GM10248 (cell line): Measurements from ENCODE around the gene GREM2.
A peak's percentile ranks its signal among the peaks of the same experiment; 100 is the strongest.

Experiments used
- CTCF ChIA-PET: fragments of 300-600 bp; sonication (Branson Sonifier 250); formaldehyde crosslinking; extraction: SDS; loops from one replicate; lab custom pipeline; 2021; ENCODE audit warnings: antibody characterized with exemption; lab: Yijun Ruan, JAX
- POLR2A ChIA-PET: fragments of 350-650 bp; sonication (Branson Sonifier 250); formaldehyde crosslinking; extraction: SDS; loops from one replicate; lab custom pipeline; 2020; ENCODE audit warnings: antibody characterized with exemption; lab: Yijun Ruan, JAX
- DNase-seq: peaks from one replicate; pipeline ENCODE4 v3.0.0; 2012; ENCODE audit errors: extremely low spot score
- TF ChIP-seq, protein P1 (sequence below): IDR thresholded peaks from 2 replicates; pipeline ENCODE4 v1.5.1; 2012; ENCODE audit warnings: mild to moderate bottlenecking, low read depth; ENCODE audit errors: extremely low read depth, missing control alignments, control extremely low read depth

GREM2 gene

DNA sequence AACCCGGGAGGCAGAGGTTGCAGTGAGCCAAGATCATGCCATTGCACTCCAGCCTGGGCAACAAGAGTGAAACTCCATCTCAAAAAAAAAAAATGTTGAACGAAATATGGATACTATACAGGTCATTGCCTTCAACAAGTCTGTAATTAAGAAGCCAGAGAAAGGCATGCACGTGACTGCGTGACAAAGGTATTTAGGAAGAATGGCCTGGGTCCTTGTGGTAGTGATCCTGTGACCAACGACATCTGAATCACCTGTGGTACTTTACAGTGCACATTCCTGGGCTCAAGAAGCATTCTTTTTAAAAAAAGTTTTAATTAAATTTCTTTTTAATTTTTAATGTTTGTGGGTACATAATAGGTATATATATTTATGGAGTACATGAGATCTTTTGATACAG, 115.0 kb downstream of the GREM2 start:
- TF ChIP-seq, protein P1, sequence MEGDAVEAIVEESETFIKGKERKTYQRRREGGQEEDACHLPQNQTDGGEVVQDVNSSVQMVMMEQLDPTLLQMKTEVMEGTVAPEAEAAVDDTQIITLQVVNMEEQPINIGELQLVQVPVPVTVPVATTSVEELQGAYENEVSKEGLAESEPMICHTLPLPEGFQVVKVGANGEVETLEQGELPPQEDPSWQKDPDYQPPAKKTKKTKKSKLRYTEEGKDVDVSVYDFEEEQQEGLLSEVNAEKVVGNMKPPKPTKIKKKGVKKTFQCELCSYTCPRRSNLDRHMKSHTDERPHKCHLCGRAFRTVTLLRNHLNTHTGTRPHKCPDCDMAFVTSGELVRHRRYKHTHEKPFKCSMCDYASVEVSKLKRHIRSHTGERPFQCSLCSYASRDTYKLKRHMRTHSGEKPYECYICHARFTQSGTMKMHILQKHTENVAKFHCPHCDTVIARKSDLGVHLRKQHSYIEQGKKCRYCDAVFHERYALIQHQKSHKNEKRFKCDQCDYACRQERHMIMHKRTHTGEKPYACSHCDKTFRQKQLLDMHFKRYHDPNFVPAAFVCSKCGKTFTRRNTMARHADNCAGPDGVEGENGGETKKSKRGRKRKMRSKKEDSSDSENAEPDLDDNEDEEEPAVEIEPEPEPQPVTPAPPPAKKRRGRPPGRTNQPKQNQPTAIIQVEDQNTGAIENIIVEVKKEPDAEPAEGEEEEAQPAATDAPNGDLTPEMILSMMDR: no peak
- POLR2A ChIA-PET: no interaction called here
- CTCF ChIA-PET: no interaction called here
- DNase-seq: no peak

DNA sequence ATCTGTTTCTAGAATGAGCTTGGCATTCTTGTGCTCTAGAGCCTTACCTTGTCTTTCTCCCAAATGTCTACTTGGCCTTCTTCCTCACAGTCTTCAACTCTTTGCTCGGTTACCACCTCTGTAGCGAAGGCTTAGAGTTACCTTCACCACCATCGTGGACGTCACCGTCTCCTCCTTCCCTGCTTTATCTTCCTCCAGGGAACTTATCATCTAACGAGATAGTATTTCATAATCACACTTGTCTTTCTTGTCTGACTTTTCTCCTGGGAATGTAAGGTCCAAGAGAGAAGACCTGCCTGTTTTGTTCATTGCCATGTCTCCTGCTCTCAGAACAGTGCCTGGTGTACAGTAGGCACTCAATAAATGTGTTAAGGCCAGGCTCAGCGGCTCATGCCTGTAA, 115.6 kb downstream of the GREM2 start:
- POLR2A ChIA-PET: no interaction called here
- no peak for DNase-seq
- TF ChIP-seq, protein P1: no peak
- CTCF ChIA-PET: no interaction called here

DNA sequence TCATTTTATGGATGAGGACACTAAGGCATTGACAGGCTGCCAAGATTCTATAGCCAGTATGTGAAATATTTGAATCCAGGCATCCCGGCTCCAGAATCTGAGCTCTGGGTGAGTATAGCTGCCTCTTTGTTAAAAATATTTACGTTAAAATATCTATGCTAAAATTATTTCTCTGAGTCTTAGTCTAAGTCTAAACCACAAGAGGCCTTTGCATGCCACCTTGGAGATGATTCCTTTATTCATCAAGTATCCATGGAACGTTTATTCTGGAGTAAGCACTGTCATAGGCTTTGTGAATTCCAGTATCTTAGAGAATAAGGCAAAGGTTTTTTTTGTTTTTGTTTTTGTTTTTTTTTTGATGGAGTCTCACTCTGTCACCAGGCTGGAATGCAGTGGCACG, 116.4 kb downstream of the GREM2 start:
- ChIA-PET POLR2A (no interaction called here), CTCF (no interaction called here)
- TF ChIP-seq, protein P1: no peak
- no peak for DNase-seq

DNA sequence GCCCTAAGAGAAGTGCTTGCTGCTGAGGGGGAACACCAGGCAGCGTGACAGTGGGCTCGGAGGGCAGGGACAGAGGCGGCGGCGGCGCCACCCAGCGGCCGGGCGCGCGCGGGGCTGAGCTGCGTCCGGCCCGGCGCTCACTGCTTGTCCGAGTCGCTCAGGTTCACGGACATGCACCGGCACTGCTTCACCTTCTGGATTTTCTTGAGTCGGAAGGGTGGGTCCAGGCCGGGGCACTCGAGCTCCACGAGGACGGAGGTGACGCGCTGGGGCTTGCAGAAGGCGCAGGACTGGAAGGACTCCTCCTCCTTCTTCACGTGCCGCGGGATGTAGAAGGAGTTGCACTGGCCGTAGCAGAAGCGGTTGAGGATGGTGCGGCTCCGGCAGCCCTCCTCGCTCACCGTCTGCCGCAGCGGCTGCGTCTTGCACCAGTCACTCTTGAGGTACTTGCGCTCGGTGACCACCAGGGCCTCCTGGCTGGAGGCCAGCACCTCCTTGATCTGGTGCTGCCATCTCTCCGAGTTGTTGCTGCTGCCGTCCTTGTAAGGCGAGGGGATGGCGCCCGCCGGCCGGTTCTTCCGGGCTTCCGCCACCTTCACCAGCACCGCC, 119.0 kb downstream of the GREM2 start:
- DNase-seq: peak; percentile 9
- CTCF ChIA-PET: no interaction called here
- TF ChIP-seq, protein P1: no peak
- POLR2A ChIA-PET: no interaction called here

DNA sequence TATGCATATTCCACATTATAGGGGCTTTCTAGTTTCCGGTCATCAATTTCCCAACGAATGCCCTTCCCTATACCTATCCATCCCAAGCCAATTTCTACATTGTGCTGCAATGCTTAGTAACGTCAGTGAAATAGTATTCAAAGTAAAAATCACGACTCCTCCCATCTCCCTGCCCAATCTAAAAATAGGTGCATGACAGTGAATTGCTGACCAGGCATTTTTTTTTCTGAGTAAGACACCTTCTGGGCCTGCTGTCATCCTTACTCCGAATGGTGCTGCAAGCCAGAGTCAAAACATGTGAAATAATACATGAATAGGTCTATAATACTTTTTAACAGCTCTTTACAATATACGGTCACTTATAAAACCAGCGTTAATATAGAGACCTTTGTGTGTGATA, 120.2 kb downstream of the GREM2 start:
- ChIA-PET POLR2A (no interaction called here), CTCF (no interaction called here)
- no peak for DNase-seq
- TF ChIP-seq, protein P1: no peak

DNA sequence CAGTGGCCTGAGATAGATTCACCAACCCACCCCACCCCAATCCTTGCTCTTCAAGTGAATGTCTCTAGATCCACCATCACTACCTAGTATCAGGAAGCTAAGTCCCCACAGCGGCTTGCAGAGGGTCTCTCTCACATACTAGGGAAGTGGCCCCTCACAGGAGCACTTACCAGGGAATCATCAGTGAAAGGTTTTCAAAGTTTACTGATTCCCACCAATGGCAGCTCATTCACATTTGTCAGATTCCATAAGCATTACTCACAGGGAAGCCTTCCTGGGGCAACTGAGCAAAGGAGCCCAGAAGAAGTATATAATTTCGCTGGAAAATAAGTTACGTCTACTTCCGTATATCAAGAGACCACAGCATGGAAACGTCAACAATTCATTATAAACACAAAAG, 120.8 kb downstream of the GREM2 start:
- no peak for DNase-seq
- TF ChIP-seq, protein P1: no peak
- ChIA-PET POLR2A (no interaction called here), CTCF (interaction anchor here (0.8 to 1.5 kb wide), 3 partner anchors 8 to 12 kb away, joined by 3 to 5 read pairs (median 3); no protein-coding TSS in a partner anchor)
